ENCODE measurements around the gene FCER2.
A peak's percentile ranks its signal among the peaks of the same experiment; 100 is the strongest.

FCER2 gene

GRCh38 chr19:7703332-7703731 is 1.4 kb upstream of the FCER2 start:
- Histone ChIP-seq H3K9me3 (no peaks in the 10 kb centered on the region), H3K27me3 (peaks cover 4% of the 10 kb centered on the region), H3K27ac (peak overlapping the region; percentile 99), H3K4me3 (ENCODE audit: low read depth in 1 of 2, low read length in 1 of 2) (no peak overlapping the region), H3K36me3 (no peaks in the 10 kb centered on the region), H3K4me1 (ENCODE audit: control insufficient read depth in 1 of 2, insufficient read depth in 1 of 2, low read depth in 1 of 2, low read length in 1 of 2) (peaks cover 40 to 41% of the 10 kb centered on the region in 2 experiments)
- no peak for TF ChIP-seq CTCF (IDR thresholded peaks at IDR 0.05)

DNA sequence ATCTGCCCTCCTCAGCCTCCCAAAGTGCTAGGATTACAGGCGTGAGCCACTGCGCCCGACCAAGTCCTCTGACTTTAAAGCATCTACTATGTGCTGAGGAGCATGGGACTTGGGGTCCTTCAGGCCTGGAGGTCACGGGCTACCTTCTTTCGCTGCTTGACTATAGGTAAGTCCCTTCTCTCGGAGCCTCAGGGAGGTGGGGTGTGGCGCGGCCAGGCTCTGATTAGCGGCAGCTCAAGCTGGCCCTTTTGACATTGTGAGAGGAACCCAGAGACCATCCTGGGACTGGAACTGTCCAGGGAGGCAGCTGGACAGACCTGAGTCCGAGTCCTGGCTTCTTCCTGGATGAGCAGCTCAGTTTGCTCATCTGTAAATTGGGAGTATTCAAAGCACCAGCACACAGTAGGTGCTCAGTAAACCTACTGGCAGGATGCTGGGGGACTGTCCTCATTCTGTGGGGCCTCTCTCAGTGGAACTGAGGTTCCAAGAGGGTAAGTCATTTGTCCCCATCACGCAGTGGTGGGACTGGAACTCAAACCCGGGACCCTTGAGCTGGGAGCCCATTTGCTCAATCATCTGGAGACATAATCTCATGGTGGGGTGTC is 780 bp downstream of the FCER2 start:
- Histone ChIP-seq H3K9me3 (no peaks in the 10 kb centered on the region), H3K4me1 (ENCODE audit: control insufficient read depth in 1 of 2, insufficient read depth in 1 of 2, low read depth in 1 of 2, low read length in 1 of 2) (peaks cover 24 to 28% of the 10 kb centered on the region in 2 experiments), H3K36me3 (no peaks in the 10 kb centered on the region), H3K4me3 (ENCODE audit: low read depth in 1 of 2, low read length in 1 of 2) (no peak overlapping the region), H3K27me3 (peaks cover 12% of the 10 kb centered on the region), H3K27ac (no peak overlapping the region)
- no peak for TF ChIP-seq CTCF (IDR thresholded peaks at IDR 0.05)

- TF ChIP-seq CTCF (IDR thresholded peaks at IDR 0.05) = no peak
- peaks cover 12% of the 10 kb centered on the region for H3K27me3 ChIP-seq
Measured at GRCh38 chr19:7699417-7700401, 2.2 kb downstream of the FCER2 start.

DNA sequence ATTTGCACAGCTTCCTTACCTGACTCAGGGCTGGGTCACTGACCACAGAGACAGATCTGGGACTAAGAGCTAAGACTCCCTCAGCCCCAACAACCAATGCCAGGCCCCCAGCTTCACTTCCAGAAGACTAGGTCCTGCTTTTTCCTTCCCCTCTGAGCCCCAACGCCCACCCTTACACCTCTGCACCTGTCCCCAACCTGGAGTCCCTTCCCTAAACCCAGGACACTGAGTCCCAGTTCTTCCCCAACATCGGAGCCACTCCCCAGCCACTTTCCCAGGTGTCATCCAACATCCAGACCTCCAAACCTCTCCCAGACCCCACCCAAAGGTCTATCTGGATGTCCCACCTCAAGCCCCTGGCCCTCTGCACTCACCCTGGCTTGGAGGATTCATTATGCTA is 2.9 kb downstream of the FCER2 start:
- Histone ChIP-seq H3K27me3 (peaks cover 12% of the 10 kb centered on the region), H3K36me3 (no peaks in the 10 kb centered on the region), H3K4me1 (ENCODE audit: control insufficient read depth in 1 of 2, insufficient read depth in 1 of 2, low read depth in 1 of 2, low read length in 1 of 2) (peaks cover 2 to 6% of the 10 kb centered on the region in 2 experiments), H3K27ac (no peak overlapping the region), H3K4me3 (ENCODE audit: low read depth in 1 of 2, low read length in 1 of 2) (no peak overlapping the region), H3K9me3 (no peaks in the 10 kb centered on the region)
- no peak for TF ChIP-seq CTCF (IDR thresholded peaks at IDR 0.05)

More at GRCh38 chr19:7699417-7700401, 2.2 kb downstream of the FCER2 start:
- Histone ChIP-seq H3K27ac (no peak overlapping the region), H3K4me3 (ENCODE audit: low read depth in 1 of 2, low read length in 1 of 2) (no peak overlapping the region), H3K36me3 (no peaks in the 10 kb centered on the region), H3K9me3 (no peaks in the 10 kb centered on the region), H3K4me1 (ENCODE audit: control insufficient read depth in 1 of 2, insufficient read depth in 1 of 2, low read depth in 1 of 2, low read length in 1 of 2) (peaks cover 9 to 13% of the 10 kb centered on the region in 2 experiments)

DNA sequence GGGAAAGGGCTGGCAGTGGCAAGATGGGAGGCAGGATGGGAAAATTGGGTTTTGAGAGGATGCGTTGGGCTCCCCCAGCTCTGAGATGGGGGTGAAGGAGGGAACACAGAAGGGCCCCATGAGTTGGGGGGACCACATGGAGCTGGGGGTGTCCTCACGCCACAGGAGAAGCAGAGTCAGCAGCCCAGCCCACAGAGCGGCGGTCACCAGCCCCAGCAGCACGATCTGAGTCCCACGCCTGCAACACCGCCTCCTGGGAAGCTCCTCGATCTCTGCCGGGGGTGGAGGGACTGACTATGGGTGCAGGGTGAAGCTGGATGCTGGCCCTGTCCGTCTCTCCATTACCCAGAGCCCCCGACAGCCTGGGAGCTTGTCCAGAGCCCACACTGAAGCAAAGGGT is 3.3 kb downstream of the FCER2 start:
- no peak for TF ChIP-seq CTCF (IDR thresholded peaks at IDR 0.05)
- Histone ChIP-seq H3K27me3 (peaks cover 12% of the 10 kb centered on the region), H3K4me1 (ENCODE audit: control insufficient read depth in 1 of 2, insufficient read depth in 1 of 2, low read depth in 1 of 2, low read length in 1 of 2) (peaks cover 0 to 2% of the 10 kb centered on the region in 2 experiments), H3K36me3 (no peaks in the 10 kb centered on the region), H3K9me3 (no peaks in the 10 kb centered on the region), H3K27ac (no peak overlapping the region), H3K4me3 (ENCODE audit: low read depth in 1 of 2, low read length in 1 of 2) (no peak overlapping the region)
